K562 (cell line): Measurements from ENCODE around the gene THAP11. TPM values are rescaled to one million over a fixed set of nuclear protein-coding genes. Genes with fewer than 3 reads are reported as not detected.

Experiments
- E2F4 ChIP-seq: sonication (generic); formaldehyde crosslinking; IDR thresholded peaks from 2 replicates; pipeline ENCODE4 v1.8.0; 2022; ENCODE audit warnings: mild to moderate bottlenecking, low read depth, missing genetic modification reagents
- ETV1 ChIP-seq: fragments of 450-650 bp; conservative IDR thresholded peaks from 2 replicates; pipeline ENCODE4 v1.6.1; 2016; ENCODE audit warnings: missing genetic modification characterization, control low read depth, low read depth, missing compliant biosample characterization
- HINFP ChIP-seq: fragments of 450-650 bp; conservative IDR thresholded peaks from 2 replicates; pipeline ENCODE4 v1.6.1; 2016; ENCODE audit warnings: missing genetic modification characterization, low read depth, mild to moderate bottlenecking, control low read depth, missing compliant biosample characterization
- RCOR1 ChIP-seq, 2 experiments: IDR thresholded peaks; 2 replicates each; pipeline ENCODE4 v1.6.1; 2012; ENCODE audit warnings: low read depth in 2 of 2, low read length in 2 of 2, borderline replicate concordance in 1 of 2, improper control_type of control experiment in 1 of 2
- SRSF3 ChIP-seq: fragments of 200-400 bp; formaldehyde crosslinking; IDR thresholded peaks from 2 replicates; pipeline ENCODE4 v1.6.1; 2016; ENCODE audit warnings: mild to moderate bottlenecking, low read length, moderate library complexity; ENCODE audit not compliant: insufficient read depth
- ZBTB49 ChIP-seq: sonication (generic); formaldehyde crosslinking; IDR thresholded peaks from 2 replicates; pipeline ENCODE4 v1.8.0; 2022; ENCODE audit warnings: missing genetic modification reagents, mild to moderate bottlenecking, borderline replicate concordance
- ZNF121 ChIP-seq: sonication (generic); formaldehyde crosslinking; conservative IDR thresholded peaks from 2 replicates; pipeline ENCODE4 v1.8.0; 2022; ENCODE audit warnings: missing genetic modification reagents
- ZNF507 ChIP-seq: conservative IDR thresholded peaks from 2 replicates; pipeline ENCODE4 v1.6.1; 2017; ENCODE audit warnings: missing genetic modification characterization, missing compliant biosample characterization
- ZNF740 ChIP-seq, 3 experiments: fragments of 200-800 bp in 1 of 3; sonication (Bioruptor generic) in 1 of 3; sonication (generic) in 1 of 3; formaldehyde crosslinking in 1 of 3; IDR thresholded peaks; 2 replicates each; pipeline versions ENCODE4 v1.6.1 to v1.8.0; 2016 to 2022; ENCODE audit warnings: mild to moderate bottlenecking in 2 of 3, missing compliant biosample characterization in 2 of 3, missing genetic modification characterization in 2 of 3, missing genetic modification reagents in 1 of 3
- polyA plus RNA-seq, 8 experiments: library from polyadenylated mRNA; depleted of rRNA in 4 of 8; stranded (reverse) in 5 of 8; unstranded in 3 of 8; fragments of >200 nt; fragmentation: Nextera tagmentation in 2 of 8; fragmentation: Illumina TruSeq in 1 of 8; extraction: Ambion mirVana in 2 of 8; extraction: Trizol in 1 of 8; gene quantifications; 2 replicates each; pipeline versions ENCODE4 v1.2.1 to v1.2.3, GENCODE V29; 2011 to 2014; ENCODE audit warnings: inconsistent platforms in 1 of 8, missing spikeins in 1 of 8
- total RNA-seq, 7 experiments: library from RNA; depleted of rRNA in 6 of 7; stranded (reverse); fragments of >200 nt in 6 of 7; fragmentation: Illumina TruSeq in 2 of 7; extraction: Trizol in 2 of 7; gene quantifications; 2 replicates each; pipeline versions ENCODE4 v1.2.1 to v1.2.3, GENCODE V29; 2011 to 2021; ENCODE audit warnings: low replicate concordance in 1 of 7
- TF ChIP-seq, protein P1 (sequence below): sonication (generic); formaldehyde crosslinking; IDR thresholded peaks from 2 replicates; pipeline ENCODE4 v1.8.1; 2023; ENCODE audit warnings: missing genetic modification reagents, mild to moderate bottlenecking, borderline replicate concordance
- TF ChIP-seq, protein P2 (sequence below): fragments of 250-450 bp; sonication (Bioruptor Pico); IDR thresholded peaks from 2 replicates; pipeline ENCODE4 v1.8.0; 2022; ENCODE audit warnings: inconsistent platforms, mild to moderate bottlenecking, moderate library complexity, borderline replicate concordance

THAP11 gene
- total and polyA plus RNA-seq, 9 of the 15 experiments (the other 6 are each of a cell fraction or from before 2014, with no cell fraction given), result 2.4 to 31.6 (median 21.4) TPM

GRCh38 chr16:67833415-67834241 is 8.5 kb upstream of the THAP11 start (continued):
- no peak for TF ChIP-seq SRSF3
- TF ChIP-seq ZNF740 (CRISPR knock-in tag; IDR thresholded peaks at IDR 0.05), result no peak
- TF ChIP-seq ZNF740 (tag; IDR thresholded peaks at IDR 0.05), result no peak
- TF ChIP-seq HINFP (tag), result no peak
- no peak for TF ChIP-seq ZNF507 (tag)
- TF ChIP-seq, protein P1, sequence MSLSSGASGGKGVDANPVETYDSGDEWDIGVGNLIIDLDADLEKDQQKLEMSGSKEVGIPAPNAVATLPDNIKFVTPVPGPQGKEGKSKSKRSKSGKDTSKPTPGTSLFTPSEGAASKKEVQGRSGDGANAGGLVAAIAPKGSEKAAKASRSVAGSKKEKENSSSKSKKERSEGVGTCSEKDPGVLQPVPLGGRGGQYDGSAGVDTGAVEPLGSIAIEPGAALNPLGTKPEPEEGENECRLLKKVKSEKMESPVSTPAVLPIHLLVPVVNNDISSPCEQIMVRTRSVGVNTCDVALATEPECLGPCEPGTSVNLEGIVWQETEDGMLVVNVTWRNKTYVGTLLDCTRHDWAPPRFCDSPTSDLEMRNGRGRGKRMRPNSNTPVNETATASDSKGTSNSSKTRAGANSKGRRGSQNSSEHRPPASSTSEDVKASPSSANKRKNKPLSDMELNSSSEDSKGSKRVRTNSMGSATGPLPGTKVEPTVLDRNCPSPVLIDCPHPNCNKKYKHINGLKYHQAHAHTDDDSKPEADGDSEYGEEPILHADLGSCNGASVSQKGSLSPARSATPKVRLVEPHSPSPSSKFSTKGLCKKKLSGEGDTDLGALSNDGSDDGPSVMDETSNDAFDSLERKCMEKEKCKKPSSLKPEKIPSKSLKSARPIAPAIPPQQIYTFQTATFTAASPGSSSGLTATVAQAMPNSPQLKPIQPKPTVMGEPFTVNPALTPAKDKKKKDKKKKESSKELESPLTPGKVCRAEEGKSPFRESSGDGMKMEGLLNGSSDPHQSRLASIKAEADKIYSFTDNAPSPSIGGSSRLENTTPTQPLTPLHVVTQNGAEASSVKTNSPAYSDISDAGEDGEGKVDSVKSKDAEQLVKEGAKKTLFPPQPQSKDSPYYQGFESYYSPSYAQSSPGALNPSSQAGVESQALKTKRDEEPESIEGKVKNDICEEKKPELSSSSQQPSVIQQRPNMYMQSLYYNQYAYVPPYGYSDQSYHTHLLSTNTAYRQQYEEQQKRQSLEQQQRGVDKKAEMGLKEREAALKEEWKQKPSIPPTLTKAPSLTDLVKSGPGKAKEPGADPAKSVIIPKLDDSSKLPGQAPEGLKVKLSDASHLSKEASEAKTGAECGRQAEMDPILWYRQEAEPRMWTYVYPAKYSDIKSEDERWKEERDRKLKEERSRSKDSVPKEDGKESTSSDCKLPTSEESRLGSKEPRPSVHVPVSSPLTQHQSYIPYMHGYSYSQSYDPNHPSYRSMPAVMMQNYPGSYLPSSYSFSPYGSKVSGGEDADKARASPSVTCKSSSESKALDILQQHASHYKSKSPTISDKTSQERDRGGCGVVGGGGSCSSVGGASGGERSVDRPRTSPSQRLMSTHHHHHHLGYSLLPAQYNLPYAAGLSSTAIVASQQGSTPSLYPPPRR (CRISPR knock-in tag), result no peak
- TF ChIP-seq RCOR1 (IDR thresholded peaks at IDR 0.05; ENCODE audit: borderline replicate concordance in 1 of 2, low read depth in 2 of 2, low read length in 2 of 2), result peak in 1 of 2 experiments; percentile 56; a peak in 1 of 4 replicates
- peak; percentile 26 for TF ChIP-seq ETV1
- peak; percentile 85 for TF ChIP-seq E2F4 (CRISPR knock-in tag)
- TF ChIP-seq ZBTB49 (CRISPR knock-in tag), result no peak
- TF ChIP-seq, protein P2, sequence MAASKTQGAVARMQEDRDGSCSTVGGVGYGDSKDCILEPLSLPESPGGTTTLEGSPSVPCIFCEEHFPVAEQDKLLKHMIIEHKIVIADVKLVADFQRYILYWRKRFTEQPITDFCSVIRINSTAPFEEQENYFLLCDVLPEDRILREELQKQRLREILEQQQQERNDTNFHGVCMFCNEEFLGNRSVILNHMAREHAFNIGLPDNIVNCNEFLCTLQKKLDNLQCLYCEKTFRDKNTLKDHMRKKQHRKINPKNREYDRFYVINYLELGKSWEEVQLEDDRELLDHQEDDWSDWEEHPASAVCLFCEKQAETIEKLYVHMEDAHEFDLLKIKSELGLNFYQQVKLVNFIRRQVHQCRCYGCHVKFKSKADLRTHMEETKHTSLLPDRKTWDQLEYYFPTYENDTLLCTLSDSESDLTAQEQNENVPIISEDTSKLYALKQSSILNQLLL (CRISPR knock-in tag), result no peak
- TF ChIP-seq ZNF121 (CRISPR knock-in tag), result no peak
